Measurements from ENCODE around the gene TRIM72.
A peak's percentile ranks its signal among the peaks of the same experiment; 100 is the strongest.
"Not testable (repeated sequence)": the region's sequence is repeated elsewhere in the genome, so short reads cannot be mapped to it uniquely, and the experiment has no call there.

Gene TRIM72

GRCh38 chr16:31243734-31244670 is 30.1 kb downstream of the TRIM72 start:
- peaks cover 5% of the 10 kb centered on the region for H3F3A ChIP-seq (ENCODE audit: control insufficient read depth, insufficient read depth)
- peak overlapping the region; percentile 30 for H3K27ac ChIP-seq (ENCODE audit: low read depth, low read length)
- H3K4me3 ChIP-seq (ENCODE audit: low read length): peak overlapping the region; percentile 23; the same call in 1 of the 2 replicates
- peaks cover 8% of the 10 kb centered on the region for H3K27me3 ChIP-seq (ENCODE audit: control insufficient read depth, low read length)
- no peaks in the 10 kb centered on the region for H3K9me2 ChIP-seq (replicated peaks; ENCODE audit: control insufficient read depth, low read length)
- TF ChIP-seq CTCF (IDR thresholded peaks at IDR 0.05; ENCODE audit: low read depth, low read length, poor library complexity, severe bottlenecking): no peak
- no peak for TF ChIP-seq EZH2phosphoT487 (IDR thresholded peaks at IDR 0.05; ENCODE audit: borderline replicate concordance, low read length)
- H4K20me1 ChIP-seq (ENCODE audit: control insufficient read depth, insufficient read depth, low read depth, low read length): no peaks in the 10 kb centered on the region
- peaks cover 14% of the 10 kb centered on the region for H3K4me1 ChIP-seq (ENCODE audit: control insufficient read depth, low read length)
- no peaks in the 10 kb centered on the region for H3K79me2 ChIP-seq (ENCODE audit: control insufficient read depth, low read length)
- no peaks in the 10 kb centered on the region for H3K36me3 ChIP-seq (ENCODE audit: control insufficient read depth, low read length)
- no peaks in the 10 kb centered on the region for H3K9me3 ChIP-seq (ENCODE audit: control insufficient read depth, insufficient read depth, low read length)
- peak overlapping the region; percentile 54 for H3K4me2 ChIP-seq (ENCODE audit: low read length)

- not testable (repeated sequence) for H3K9me2 ChIP-seq (replicated peaks; ENCODE audit: control insufficient read depth, low read length); H3K36me3 ChIP-seq (ENCODE audit: control insufficient read depth, low read length); H4K20me1 ChIP-seq (ENCODE audit: control insufficient read depth, insufficient read depth, low read depth, low read length); H3K27ac ChIP-seq (ENCODE audit: low read depth, low read length); H3K9me3 ChIP-seq (ENCODE audit: control insufficient read depth, insufficient read depth, low read length); H3K79me2 ChIP-seq (ENCODE audit: control insufficient read depth, low read length); H3K27me3 ChIP-seq (ENCODE audit: control insufficient read depth, low read length); H3K4me3 ChIP-seq (ENCODE audit: low read length); H3F3A ChIP-seq (ENCODE audit: control insufficient read depth, insufficient read depth); H3K4me2 ChIP-seq (ENCODE audit: low read length)
- peaks cover 14% of the 10 kb centered on the region for H3K4me1 ChIP-seq (ENCODE audit: control insufficient read depth, low read length)
Measured at GRCh38 chr16:31245598-31245997, 31.7 kb downstream of the TRIM72 start.

GRCh38 chr16:31246296-31246695 is 32.4 kb downstream of the TRIM72 start:
- no peak overlapping the region for H3K4me2 ChIP-seq (ENCODE audit: low read length)
- H3K27ac ChIP-seq (ENCODE audit: low read depth, low read length): no peak overlapping the region
- no peaks in the 10 kb centered on the region for H3K9me2 ChIP-seq (replicated peaks; ENCODE audit: control insufficient read depth, low read length)
- H3K4me1 ChIP-seq (ENCODE audit: control insufficient read depth, low read length): peaks cover 14% of the 10 kb centered on the region
- H3K27me3 ChIP-seq (ENCODE audit: control insufficient read depth, low read length): peaks cover 8% of the 10 kb centered on the region
- no peaks in the 10 kb centered on the region for H3K79me2 ChIP-seq (ENCODE audit: control insufficient read depth, low read length)
- no peaks in the 10 kb centered on the region for H4K20me1 ChIP-seq (ENCODE audit: control insufficient read depth, insufficient read depth, low read depth, low read length)
- H3K4me3 ChIP-seq (ENCODE audit: low read length): no peak overlapping the region
- no peak for TF ChIP-seq EZH2phosphoT487 (IDR thresholded peaks at IDR 0.05; ENCODE audit: borderline replicate concordance, low read length)
- no peak for TF ChIP-seq CTCF (IDR thresholded peaks at IDR 0.05; ENCODE audit: low read depth, low read length, poor library complexity, severe bottlenecking)
- no peaks in the 10 kb centered on the region for H3K36me3 ChIP-seq (ENCODE audit: control insufficient read depth, low read length)
- no peaks in the 10 kb centered on the region for H3K9me3 ChIP-seq (ENCODE audit: control insufficient read depth, insufficient read depth, low read length)
- H3F3A ChIP-seq (ENCODE audit: control insufficient read depth, insufficient read depth): peaks cover 5% of the 10 kb centered on the region

- Histone ChIP-seq H3K79me2 (ENCODE audit: control insufficient read depth, low read length) (no peaks in the 10 kb centered on the region), H3K27ac (ENCODE audit: low read depth, low read length) (no peak overlapping the region), H3K27me3 (ENCODE audit: control insufficient read depth, low read length) (no peaks in the 10 kb centered on the region), H3K4me3 (ENCODE audit: low read length) (no peak overlapping the region), H3K4me2 (ENCODE audit: low read length) (no peak overlapping the region), H3F3A (ENCODE audit: control insufficient read depth, insufficient read depth) (peaks cover 5% of the 10 kb centered on the region), H3K9me3 (ENCODE audit: control insufficient read depth, insufficient read depth, low read length) (no peaks in the 10 kb centered on the region), H3K36me3 (ENCODE audit: control insufficient read depth, low read length) (no peaks in the 10 kb centered on the region), H3K4me1 (ENCODE audit: control insufficient read depth, low read length) (peaks cover 14% of the 10 kb centered on the region), H3K9me2 (replicated peaks; ENCODE audit: control insufficient read depth, low read length) (no peaks in the 10 kb centered on the region), H4K20me1 (ENCODE audit: control insufficient read depth, insufficient read depth, low read depth, low read length) (no peaks in the 10 kb centered on the region)
- no peak for TF ChIP-seq EZH2phosphoT487 (IDR thresholded peaks at IDR 0.05; ENCODE audit: borderline replicate concordance, low read length)
- TF ChIP-seq CTCF (IDR thresholded peaks at IDR 0.05; ENCODE audit: low read depth, low read length, poor library complexity, severe bottlenecking): no peak
Measured at GRCh38 chr16:31248344-31248743, 34.4 kb downstream of the TRIM72 start.
